Measurements from ENCODE around the gene KCNJ14.

The KCNJ14 gene

GRCh38 chr19:48509467-48510194 is 54.3 kb downstream of the KCNJ14 start:
- no peak for DNase-seq

DNA sequence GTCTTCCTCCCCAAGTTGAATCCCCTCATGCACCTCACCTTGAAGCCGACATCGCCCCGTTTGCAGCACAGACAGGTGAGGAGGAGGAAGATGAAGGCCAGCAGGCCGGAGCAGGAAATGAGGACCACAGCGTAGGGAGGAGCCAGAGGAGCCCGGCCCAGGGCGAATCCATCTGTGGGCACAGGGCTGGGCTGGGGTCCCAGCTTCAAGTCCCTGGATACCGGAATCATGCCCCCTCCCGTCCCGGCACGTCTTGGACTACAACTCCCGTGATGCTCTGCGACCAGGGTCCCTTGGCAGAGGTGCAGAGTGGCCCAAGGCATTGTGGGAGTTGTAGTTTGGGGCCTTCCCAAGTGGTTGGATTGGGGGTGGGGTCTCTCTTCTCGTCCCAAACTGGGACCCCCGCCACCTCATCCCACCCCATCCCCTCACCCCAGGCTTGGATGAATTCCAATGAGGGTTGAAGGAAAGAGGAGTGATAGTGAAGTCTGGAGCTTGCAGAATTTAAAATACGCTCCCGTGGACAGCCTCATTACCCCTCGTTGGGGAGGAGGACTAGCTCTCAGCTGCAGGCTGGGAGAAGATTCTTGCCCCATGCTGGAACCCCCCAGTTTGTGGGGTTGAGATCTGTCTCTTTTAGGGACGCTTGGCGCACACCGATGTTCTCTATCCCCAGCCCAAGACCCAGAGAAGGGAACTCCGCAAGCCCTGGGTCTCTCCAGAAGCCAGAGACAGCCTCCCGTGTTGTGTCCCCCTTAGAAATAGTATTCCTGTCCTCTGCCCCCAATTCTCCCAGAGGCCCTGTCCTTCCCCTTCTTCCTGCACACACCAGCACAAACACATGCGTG is 55.3 kb downstream of the KCNJ14 start:
- DNase-seq = peak; percentile 44

DNA sequence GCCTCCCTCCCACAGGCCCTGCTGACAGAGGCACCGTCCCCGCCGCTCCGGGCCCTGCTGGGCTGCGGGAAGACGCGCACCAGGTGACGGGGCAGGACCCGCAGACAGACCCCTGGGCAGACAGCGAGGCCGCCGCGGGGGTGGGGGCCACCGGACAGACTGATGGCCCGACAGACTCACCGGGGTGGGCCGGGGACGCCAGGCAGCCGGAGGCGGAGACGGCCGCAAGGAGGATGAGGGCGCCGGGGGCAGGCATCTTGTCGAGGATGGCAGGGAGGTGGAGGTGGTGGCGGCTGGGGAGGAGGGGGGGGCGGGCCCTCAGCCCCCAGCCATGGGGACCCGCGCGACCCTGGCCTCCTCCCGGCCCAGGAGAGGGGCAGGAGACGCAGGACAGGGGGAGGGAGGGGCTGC is 56.0 kb downstream of the KCNJ14 start:
- DNase-seq = no peak

- DNase-seq = no peak
These were observed 56.6 kb downstream of the KCNJ14 start, which contains the start of gene LMTK3 for GRCh38 chr19:48511800-48512503. LMTK3 (minus strand) TSS chr19:48511835; CDS start chr19:48511576, 259 bp downstream.

GRCh38 chr19:48512504-48513288 is 57.3 kb downstream of the KCNJ14 start:
- no peak for DNase-seq

DNA sequence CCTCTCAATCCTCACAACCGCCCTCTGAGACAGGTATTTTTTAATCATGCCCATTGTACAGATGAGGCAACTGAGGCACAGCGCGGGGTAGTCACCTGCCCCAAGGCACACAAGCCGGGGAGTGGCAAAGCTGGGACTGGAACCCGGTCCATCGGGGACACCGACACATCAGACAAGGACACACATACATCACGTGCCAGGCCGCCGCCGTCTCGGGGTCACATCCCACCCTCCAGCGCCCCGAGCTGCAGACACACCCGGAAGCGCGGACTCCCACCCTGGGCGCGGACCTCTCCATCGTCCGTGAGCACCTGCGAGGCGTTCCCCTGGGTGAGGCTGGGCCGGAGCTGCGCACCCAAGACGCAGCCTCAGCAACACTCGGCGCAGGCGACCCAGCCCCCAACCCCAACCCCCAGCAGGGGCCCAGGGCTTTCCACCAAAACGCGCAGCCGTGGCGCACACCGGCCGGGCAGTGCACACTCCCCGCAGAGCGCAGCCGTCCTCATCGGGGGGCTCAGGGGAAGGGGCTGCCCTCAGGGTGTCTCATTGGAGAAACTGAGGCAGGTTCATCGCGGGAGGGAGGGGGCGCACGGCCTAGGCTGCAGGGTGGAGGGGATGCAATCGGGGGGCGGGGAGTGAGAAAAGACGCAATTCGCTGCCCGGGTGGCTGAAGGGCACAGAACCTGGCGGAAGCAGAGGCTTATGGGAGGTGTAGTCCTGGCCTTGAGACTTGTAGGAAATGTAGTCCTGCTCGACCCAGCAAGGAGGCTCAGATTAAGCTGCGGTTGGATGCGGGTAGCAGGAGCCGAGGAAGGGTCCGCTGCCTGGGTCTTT is 58.1 kb downstream of the KCNJ14 start:
- peak; percentile 61 for DNase-seq

- no peak for DNase-seq
These were observed 58.7 kb downstream of the KCNJ14 start for GRCh38 chr19:48514123-48514458.

DNA sequence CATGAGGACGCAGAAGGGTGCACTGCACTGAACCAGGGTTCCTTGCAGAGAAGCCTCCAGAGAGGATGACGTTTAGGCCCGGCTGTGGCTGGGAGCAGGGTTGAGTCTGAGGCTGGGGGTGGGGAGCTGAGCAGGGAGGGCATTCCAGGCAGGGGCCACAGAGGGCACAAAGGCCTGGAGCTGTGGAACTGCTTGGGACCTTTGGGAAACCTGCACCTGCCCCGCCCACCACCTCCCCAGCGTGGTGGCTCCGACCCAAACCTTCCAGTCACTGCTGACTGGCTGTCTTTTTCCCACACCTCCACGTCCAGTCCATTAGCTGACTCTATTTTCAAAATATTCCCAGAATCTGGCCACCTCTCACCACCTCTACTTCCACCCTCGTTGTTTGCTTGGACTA is 61.2 kb downstream of the KCNJ14 start:
- DNase-seq = no peak
